ENCODE results near the gene DNM1L.
"Not testable (repeated sequence)": the region's sequence is repeated elsewhere in the genome, so short reads cannot be mapped to it uniquely, and the experiment has no call there.

The DNM1L gene

DNA sequence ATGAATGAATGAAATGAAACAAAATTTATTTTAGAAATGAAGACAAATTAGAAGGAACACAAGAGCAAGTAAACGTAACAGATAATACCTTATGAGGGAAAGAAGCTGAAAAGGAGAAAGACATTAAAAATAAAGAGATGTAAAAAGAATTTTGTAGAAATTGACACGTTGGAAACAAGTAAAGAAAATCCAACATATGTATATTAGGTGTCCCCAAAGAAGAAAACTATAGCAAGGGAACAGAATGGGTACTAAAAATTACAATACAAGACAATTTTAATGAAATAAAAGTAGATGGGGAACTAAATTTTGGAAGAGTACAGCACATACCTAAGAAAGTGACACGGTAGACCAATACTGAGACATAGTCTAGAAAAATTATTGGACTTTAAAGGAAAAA, 16.7 kb downstream of the DNM1L start:
- intact Hi-C loops (cut with DNase I; ENCODE audit: low total_unique reads): no loop called here
- no peak for TF ChIP-seq CTCF (IDR thresholded peaks at IDR 0.05)
- DNase-seq: no peak
- Histone ChIP-seq H3K9me3 (no peaks in the 10 kb centered on the region), H3K36me3 (no peaks in the 10 kb centered on the region), H3K27ac (no peak overlapping the region), H3K27me3 (no peaks in the 10 kb centered on the region), H3K4me1 (no peaks in the 10 kb centered on the region), H3K4me3 (no peak overlapping the region)

DNA sequence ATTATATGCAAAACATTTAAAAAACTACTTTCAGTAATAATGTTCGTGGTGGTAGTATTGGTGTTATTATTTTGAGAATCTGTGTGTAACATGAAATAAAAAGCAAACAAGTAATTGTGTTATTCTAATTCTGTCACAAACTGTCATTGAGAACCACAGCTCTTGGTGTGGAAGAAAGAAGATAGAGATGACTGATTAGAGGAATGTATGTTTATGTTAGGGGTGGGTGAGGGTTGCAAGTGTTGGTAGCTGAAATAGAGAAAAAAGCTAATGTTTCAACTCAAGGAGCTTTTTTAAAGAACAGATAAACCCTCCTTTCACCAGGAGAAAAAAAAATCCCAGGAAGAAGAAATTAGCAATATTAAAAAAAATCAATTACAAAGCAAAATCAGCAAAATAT, 18.3 kb downstream of the DNM1L start:
- Histone ChIP-seq H3K27me3 (no peaks in the 10 kb centered on the region), H3K4me3 (no peak overlapping the region), H3K4me1 (no peaks in the 10 kb centered on the region), H3K9me3 (no peaks in the 10 kb centered on the region), H3K27ac (no peak overlapping the region), H3K36me3 (peaks cover 0 to 9% (median 4%) of the 10 kb centered on the region in 3 donors)
- TF ChIP-seq CTCF (IDR thresholded peaks at IDR 0.05): no peak
- intact Hi-C loops (cut with DNase I; ENCODE audit: low total_unique reads): no loop called here
- no peak for DNase-seq

DNA sequence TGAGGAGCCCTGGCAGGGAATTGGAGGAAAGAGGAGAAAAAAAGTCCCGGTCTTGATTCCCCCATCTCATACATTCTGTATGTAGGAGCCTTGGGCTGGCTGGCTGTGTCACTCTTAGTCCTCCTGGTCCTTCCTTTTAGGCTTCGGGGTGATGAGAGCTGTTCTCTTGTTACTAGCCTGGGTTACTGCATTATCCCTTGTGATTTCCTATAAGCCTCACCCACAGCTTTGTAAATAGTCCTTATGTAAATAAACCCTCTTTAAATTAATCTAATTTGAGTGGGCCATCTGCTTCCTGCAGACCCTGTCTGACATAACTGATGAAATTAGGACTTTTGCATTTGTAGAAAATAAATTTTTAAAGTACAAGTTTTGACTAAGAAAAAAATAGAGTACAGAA, 19.2 kb downstream of the DNM1L start:
- no peaks in the 10 kb centered on the region for H3K27me3 ChIP-seq
- peaks cover 0 to 11% (median 4%) of the 10 kb centered on the region in 3 donors for H3K36me3 ChIP-seq
- DNase-seq: no peak
- H3K4me1 ChIP-seq: no peaks in the 10 kb centered on the region
- no peak for TF ChIP-seq CTCF (IDR thresholded peaks at IDR 0.05)
- no peak overlapping the region for H3K4me3 ChIP-seq
- intact Hi-C loops (cut with DNase I; ENCODE audit: low total_unique reads): no loop called here
- H3K27ac ChIP-seq: no peak overlapping the region
- H3K9me3 ChIP-seq: no peaks in the 10 kb centered on the region

GRCh38 chr12:32699437-32699836, 20.3 kb downstream of the DNM1L start:
- DNase-seq; H3K9me3 ChIP-seq; H3K4me3 ChIP-seq; H3K27me3 ChIP-seq; intact Hi-C loops (cut with DNase I; ENCODE audit: low total_unique reads); H3K4me1 ChIP-seq; H3K27ac ChIP-seq: not testable (repeated sequence)
- H3K36me3 ChIP-seq: peaks cover 0 to 11% (median 4%) of the 10 kb centered on the region in 3 donors

DNA sequence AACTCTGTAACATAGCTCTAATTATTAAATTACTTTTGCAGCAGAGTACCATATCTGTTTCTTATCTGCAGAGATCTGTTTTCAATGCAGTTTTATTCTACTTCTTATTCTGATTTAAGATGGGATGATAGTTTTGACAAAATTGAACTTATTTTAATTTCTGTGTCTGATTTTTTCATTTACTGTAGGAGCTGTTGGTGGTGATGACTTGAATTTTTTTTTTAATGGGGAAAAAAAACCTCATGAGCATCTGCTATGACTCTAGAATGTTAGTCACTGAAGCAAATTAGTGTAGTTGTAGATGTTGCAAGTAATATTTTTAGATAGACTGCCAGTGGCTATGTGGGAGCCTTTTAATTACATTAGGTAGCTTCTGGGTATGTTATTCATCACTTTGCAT, 23.4 kb downstream of the DNM1L start:
- H3K27me3 ChIP-seq: no peaks in the 10 kb centered on the region
- H3K27ac ChIP-seq: no peak overlapping the region
- DNase-seq: no peak
- no peaks in the 10 kb centered on the region for H3K4me1 ChIP-seq
- no peaks in the 10 kb centered on the region for H3K9me3 ChIP-seq
- H3K36me3 ChIP-seq: peaks cover 4 to 15% (median 11%) of the 10 kb centered on the region in 3 donors
- intact Hi-C loops (cut with DNase I; ENCODE audit: low total_unique reads): no loop called here
- H3K4me3 ChIP-seq: no peak overlapping the region
- no peak for TF ChIP-seq CTCF (IDR thresholded peaks at IDR 0.05)

GRCh38 chr12:32702946-32703345, 23.8 kb downstream of the DNM1L start:
- TF ChIP-seq CTCF (IDR thresholded peaks at IDR 0.05): no peak
- Histone ChIP-seq H3K27me3 (no peaks in the 10 kb centered on the region), H3K4me3 (no peak overlapping the region), H3K36me3 (peaks cover 4 to 16% (median 11%) of the 10 kb centered on the region in 3 donors), H3K9me3 (no peaks in the 10 kb centered on the region), H3K27ac (no peak overlapping the region), H3K4me1 (no peaks in the 10 kb centered on the region)
- DNase-seq: no peak
- intact Hi-C loops (cut with DNase I; ENCODE audit: low total_unique reads): no loop called here

Data from tibial artery (tissue), 4 donors.